Dedifferentiated amniotic fluid mesenchymal stem cell (primary cell): ENCODE data around the gene MGME1.
A peak's percentile ranks its signal among the peaks of the same experiment; 100 is the strongest.

Source experiments
- DNase-seq: peaks from one replicate; pipeline ENCODE4 v3.0.0-alpha.2; 2016; ENCODE audit errors: extremely low spot score

The MGME1 gene

DNA sequence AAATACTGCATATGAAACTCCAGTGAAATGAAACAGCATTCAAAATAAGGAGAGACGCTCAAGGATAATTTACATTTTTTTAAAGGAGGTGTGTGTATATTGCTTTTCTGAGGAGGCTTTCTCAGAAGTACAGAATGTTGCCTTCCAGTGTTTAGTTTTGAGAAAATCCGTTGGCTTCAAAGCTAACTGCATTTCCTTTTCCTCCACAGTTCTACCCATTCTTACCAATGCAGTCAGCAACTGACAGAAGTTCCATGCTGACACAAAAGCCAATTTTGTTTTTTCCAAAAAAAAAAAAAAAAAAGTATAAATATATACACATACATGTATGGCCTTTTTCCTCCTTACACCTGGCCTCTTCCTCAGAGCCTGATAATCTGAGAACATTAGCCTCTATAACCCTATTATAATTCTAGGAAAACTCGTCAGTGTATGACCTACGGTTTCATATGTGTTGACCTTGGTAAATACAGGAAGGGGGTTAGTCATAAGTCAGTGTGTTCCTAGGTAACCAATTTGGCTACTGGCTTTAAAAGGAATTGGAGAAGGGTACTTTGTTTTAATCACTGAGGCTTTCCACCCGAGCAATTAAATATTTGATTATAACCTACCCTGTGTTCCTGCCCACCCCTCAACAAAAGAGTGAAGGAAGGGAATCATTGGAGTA is 24.2 kb downstream of the MGME1 start:
- DNase-seq = no peak

DNA sequence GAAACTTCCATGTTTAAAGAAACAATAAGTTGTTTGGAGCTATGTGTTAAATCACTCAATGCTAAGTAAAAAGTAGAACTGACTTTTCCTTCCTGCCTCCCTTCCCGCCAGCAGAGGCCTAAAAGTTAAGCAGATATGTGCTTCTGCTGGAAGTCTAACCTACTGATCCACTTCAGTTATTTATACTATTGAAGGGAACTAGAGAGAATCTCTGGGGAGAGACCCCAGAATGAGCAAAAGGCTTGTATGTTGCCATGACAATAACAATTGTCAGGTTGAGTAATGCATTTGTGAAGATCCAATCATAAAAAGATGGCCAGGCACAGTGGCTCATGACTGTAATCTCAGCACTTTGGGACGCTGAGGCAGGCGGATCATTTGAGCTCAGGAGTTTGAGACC is 24.7 kb downstream of the MGME1 start:
- DNase-seq = no peak

DNA sequence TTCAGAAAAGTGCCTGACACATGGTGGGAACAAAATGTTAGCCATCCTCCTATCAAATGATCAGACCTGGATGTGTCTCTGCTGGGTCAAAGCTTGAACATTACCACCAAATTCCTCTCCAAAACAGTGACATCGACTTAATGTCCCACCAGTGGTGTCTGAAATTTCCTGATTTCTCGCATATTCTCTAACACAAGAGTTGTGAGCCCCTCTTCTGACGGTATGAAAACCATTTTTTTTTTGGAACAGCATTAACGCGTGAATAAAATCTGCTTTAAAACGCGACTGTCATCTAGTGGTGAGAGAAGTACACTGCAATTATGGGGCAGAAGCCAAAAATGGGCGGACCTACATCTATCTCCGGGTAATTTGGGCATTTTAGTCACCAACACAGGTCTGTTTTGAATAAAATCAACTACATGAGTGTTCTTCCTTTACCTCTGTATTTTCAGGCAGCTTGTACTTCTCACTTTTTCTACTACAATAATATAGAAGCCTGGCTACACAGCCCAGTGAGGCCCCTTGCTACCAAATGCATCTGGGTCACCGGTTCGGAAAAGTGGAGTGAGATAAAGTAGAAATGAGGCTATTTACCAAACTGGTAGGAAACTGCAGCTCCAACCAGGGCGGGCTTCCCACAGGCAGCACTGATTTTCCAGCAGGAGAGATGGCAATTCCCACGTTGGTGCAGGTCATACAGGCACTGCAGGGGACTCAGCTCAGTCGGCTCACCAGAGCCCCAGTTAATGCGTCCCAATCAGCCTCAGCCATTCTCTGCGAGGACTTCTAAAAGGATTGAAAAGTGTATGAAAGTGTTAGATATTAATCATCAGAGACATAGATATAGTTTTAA is 27.4 kb downstream of the MGME1 start:
- DNase-seq = peak; percentile 69

- no peak for DNase-seq
These were observed 29.6 kb downstream of the MGME1 start for GRCh38 chr20:17998446-17998845.

DNA sequence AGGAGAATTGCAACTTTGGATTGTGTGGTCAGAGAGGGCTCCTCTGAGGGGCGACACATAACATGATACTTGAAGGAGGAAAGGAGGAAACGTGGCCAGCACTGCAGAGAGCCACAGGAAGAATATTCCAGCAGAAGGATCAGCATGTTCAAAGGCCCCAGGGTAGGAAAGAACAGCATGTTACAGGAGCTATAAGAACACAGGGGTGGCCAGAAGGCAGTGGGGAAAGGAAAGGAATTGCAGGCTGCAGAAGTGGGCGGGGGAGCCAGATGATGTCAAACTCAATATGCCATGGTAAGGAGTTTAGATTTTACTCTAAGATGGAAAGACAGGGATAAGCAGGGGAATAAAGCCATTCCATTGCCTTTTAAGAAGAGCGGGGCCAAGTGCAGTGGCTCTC is 30.7 kb downstream of the MGME1 start:
- no peak for DNase-seq

DNA sequence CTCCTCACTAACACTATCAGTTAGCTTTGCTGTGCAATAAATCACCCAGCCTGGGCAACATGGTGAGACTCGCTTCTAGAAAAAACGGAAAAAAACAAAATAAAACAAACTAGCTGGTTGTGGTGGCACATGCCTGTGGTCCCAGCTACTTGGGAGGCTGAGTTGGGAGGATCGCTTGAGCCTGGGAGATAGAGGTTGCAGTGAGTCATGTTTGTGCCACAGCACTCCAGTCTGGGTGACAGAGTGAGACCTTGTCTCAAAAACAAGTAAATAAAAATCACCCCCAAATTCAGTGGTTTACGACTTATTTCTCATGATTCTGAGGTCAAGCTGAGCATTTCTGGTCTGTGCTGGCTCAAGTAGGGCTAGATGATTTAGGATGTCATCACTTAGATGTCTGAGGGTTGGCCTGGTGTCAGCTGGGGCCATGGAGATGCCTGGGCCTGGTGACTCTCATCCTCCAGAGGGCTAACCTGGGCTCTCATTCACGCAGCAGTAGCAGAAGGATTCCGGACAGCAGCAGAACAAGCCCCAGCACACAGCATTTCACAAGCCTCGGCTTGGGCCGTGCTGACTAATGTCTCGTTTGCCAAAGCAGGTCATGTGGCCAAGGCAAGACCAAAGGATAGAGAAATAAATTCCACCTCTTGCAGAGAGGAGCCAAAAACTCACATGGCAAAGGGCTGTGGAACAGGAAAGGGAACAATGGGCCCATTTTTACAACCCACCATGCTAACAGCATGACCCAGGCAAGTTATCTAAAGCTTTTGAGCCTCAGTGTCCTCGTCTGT is 32.5 kb downstream of the MGME1 start:
- DNase-seq = peak; percentile 22

GRCh38 chr20:18003897-18004296 is 35.1 kb downstream of the MGME1 start:
- no peak for DNase-seq

- DNase-seq = no peak
These were observed 35.7 kb downstream of the MGME1 start for GRCh38 chr20:18004384-18005031.

- DNase-seq = no peak
These were observed 36.6 kb downstream of the MGME1 start for GRCh38 chr20:18005170-18005989.

- DNase-seq = no peak
These were observed 37.2 kb downstream of the MGME1 start for GRCh38 chr20:18005990-18006364.

DNA sequence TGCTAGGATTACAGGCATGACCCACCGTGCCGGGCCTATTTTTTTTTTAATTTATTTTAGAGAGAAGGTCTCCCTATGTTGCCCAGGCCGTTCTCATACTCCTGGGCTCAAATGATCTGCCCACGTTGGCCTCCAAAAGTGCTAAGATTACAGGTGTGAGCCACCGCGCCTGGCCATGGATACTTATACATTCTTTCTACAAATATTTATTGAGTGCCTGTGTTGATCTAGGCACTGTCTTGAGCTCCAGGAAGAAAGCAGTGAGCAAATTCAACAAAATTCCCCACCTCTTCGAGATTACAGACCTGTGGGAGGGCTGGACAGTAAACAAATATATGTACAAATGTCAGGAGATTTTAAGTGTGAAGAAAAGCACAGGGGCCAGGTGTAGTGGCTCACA is 37.9 kb downstream of the MGME1 start:
- no peak for DNase-seq

- no peak for DNase-seq
These were observed 38.9 kb downstream of the MGME1 start for GRCh38 chr20:18007534-18008292.

GRCh38 chr20:18009116-18009515 is 40.3 kb downstream of the MGME1 start:
- DNase-seq = no peak

- no peak for DNase-seq
These were observed 42.7 kb downstream of the MGME1 start for GRCh38 chr20:18011482-18011881.

- DNase-seq = no peak
These were observed 43.3 kb downstream of the MGME1 start for GRCh38 chr20:18011951-18012645.

DNA sequence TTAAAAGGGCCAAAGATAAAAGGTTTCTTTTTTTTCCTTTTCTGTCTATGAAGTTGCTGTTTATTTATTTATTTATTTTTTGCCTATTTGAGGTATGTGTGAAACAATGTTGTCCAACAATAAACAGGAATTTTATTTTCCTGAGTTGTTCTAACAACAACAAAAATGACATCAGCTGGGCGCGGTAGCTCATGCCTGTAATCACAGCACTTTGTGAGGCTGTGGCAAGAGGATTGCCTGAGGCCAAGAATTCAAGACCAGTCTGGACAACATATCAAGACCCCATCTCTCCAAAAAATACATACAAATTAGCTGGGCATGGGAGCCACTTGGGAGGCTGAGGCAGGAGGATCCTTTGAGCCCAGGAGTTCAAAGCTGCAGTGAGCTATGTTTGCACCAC is 44.1 kb downstream of the MGME1 start:
- no peak for DNase-seq

DNA sequence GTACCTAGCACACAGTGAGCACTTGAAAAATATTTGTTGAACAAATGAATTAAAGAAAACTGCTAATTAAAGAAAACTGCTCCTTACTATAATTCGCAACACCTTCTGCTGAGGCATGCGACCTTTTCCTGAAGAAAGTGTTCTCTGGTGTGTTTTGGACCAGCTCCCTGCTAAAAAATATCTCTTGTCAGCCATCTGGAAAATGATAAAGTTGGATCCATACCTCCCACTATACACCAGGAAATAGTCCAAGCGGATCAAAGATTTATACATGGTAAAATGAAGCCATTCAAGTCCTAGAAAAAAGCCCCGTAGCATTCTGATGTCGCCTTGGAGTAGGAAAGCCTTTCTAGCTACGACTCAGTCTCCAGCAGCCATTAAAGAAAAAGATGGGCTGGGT is 45.6 kb downstream of the MGME1 start:
- no peak for DNase-seq

GRCh38 chr20:18016772-18017171 is 48.0 kb downstream of the MGME1 start:
- DNase-seq = no peak

DNA sequence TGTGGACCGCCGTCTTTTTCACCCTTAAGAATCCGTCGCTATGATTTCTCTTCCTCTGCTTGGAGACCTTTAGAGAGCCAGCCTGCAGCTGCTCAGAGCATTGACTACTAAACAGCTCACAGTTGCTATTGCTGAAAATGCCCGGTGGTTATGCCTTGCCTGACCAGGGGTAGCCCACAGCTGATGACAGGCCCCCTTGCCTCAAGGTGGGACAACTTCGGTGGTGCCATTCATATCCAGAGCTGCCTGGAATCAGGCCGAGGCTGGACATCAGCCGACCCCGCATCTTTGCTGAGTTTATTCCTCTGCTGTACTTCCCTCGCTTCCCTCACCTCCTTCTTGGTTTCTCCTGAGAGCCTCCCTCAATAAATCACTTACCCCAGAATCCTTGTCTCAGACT is 49.3 kb downstream of the MGME1 start:
- no peak for DNase-seq

- DNase-seq = no peak
These were observed 50.2 kb downstream of the MGME1 start for GRCh38 chr20:18019068-18019467.
